SU-DHL-6 (cell line): ENCODE results near the gene IGSF8.

Source experiments
- H2AFZ ChIP-seq: fragments of 200-600 bp; sonication (generic); 2 replicates; pipeline ENCODE4 v1.6.1; 2014; ENCODE audit warnings: low read depth, mild to moderate bottlenecking, moderate library complexity, mixed read lengths, antibody characterized with exemption, low read length; ENCODE audit not compliant: severe bottlenecking
- H3F3A ChIP-seq: fragments of 200-600 bp; shearing (Covaris generic); 2 replicates; pipeline ENCODE4 v1.6.0; 2016; ENCODE audit warnings: antibody characterized with exemption, mild to moderate bottlenecking; ENCODE audit not compliant: insufficient read depth
- H3K27ac ChIP-seq: fragments of 200-600 bp; sonication (generic); 2 replicates; pipeline ENCODE4 v1.5.1; 2016; ENCODE audit warnings: low read depth, mild to moderate bottlenecking, low read length, moderate library complexity, mixed read lengths
- H3K27me3 ChIP-seq: fragments of 200-600 bp; sonication (generic), shearing (Covaris generic); 2 replicates; pipeline ENCODE4 v1.6.0; 2014; ENCODE audit warnings: mild to moderate bottlenecking, low read length
- H3K36me3 ChIP-seq: fragments of 200-600 bp; sonication (generic); 2 replicates; pipeline ENCODE4 v1.6.1; 2014; ENCODE audit warnings: mild to moderate bottlenecking, low read length, mixed read lengths
- H3K4me2 ChIP-seq: fragments of 300-600, 200-600 bp; shearing (Covaris generic), sonication (generic); 2 replicates; pipeline ENCODE4 v1.6.0; 2014; ENCODE audit warnings: low read length, low read depth, mild to moderate bottlenecking; ENCODE audit not compliant: poor library complexity, severe bottlenecking
- H3K4me3 ChIP-seq: fragments of 200-600 bp; sonication (generic); 2 replicates; pipeline ENCODE4 v1.5.1; 2014; ENCODE audit warnings: antibody characterized with exemption, low read length, mild to moderate bottlenecking, mixed read lengths; ENCODE audit not compliant: insufficient read depth, poor library complexity, severe bottlenecking
- H3K79me2 ChIP-seq: fragments of 200-600 bp; sonication (generic); 2 replicates; pipeline ENCODE4 v1.6.1; 2014; ENCODE audit warnings: mild to moderate bottlenecking, low read length, moderate library complexity; ENCODE audit not compliant: insufficient read depth
- H3K9ac ChIP-seq: fragments of 200-600 bp; sonication (generic); 2 replicates; pipeline ENCODE4 v1.7.0; 2014; ENCODE audit warnings: mild to moderate bottlenecking, low read length
- H3K9me2 ChIP-seq: fragments of 200-600 bp; sonication (generic); replicated peaks from 2 replicates; pipeline ENCODE4 v1.6.1; 2014; ENCODE audit warnings: low read length; ENCODE audit not compliant: insufficient read depth
- H3K9me3 ChIP-seq: fragments of 200-600 bp; sonication (generic); 2 replicates; pipeline ENCODE4 v1.6.1; 2014; ENCODE audit warnings: low read length, mixed read lengths; ENCODE audit not compliant: insufficient read depth
- H4K20me1 ChIP-seq: fragments of 200-600 bp; sonication (generic); 2 replicates; pipeline ENCODE4 v1.6.1; 2014; ENCODE audit warnings: low read depth, mild to moderate bottlenecking, antibody characterized with exemption, low read length, moderate library complexity, mixed read lengths
- EZH2phosphoT487 ChIP-seq: fragments of 200-600 bp; sonication (generic), shearing (Covaris generic); conservative IDR thresholded peaks from 2 replicates; pipeline ENCODE4 v1.6.1; 2018; ENCODE audit warnings: mild to moderate bottlenecking, antibody characterized with exemption, low read length, moderate library complexity, mixed read lengths
- TF ChIP-seq, protein P1 (sequence below): fragments of 200-600 bp; sonication (generic); IDR thresholded peaks from one replicate; pipeline ENCODE4 v1.5.1; 2017; ENCODE audit warnings: antibody characterized with exemption, mild to moderate bottlenecking, low read length, moderate library complexity; ENCODE audit not compliant: insufficient read depth, poor library complexity, severe bottlenecking

IGSF8 gene

GRCh38 chr1:160082926-160083325 lies 15.5 kb downstream of the IGSF8 start:
- H3K79me2 ChIP-seq: no peaks in the 10 kb centered on the region
- TF ChIP-seq EZH2phosphoT487: no peak
- TF ChIP-seq, protein P1, sequence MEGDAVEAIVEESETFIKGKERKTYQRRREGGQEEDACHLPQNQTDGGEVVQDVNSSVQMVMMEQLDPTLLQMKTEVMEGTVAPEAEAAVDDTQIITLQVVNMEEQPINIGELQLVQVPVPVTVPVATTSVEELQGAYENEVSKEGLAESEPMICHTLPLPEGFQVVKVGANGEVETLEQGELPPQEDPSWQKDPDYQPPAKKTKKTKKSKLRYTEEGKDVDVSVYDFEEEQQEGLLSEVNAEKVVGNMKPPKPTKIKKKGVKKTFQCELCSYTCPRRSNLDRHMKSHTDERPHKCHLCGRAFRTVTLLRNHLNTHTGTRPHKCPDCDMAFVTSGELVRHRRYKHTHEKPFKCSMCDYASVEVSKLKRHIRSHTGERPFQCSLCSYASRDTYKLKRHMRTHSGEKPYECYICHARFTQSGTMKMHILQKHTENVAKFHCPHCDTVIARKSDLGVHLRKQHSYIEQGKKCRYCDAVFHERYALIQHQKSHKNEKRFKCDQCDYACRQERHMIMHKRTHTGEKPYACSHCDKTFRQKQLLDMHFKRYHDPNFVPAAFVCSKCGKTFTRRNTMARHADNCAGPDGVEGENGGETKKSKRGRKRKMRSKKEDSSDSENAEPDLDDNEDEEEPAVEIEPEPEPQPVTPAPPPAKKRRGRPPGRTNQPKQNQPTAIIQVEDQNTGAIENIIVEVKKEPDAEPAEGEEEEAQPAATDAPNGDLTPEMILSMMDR: no peak
- H3K4me3 ChIP-seq: no peak overlapping the region
- H4K20me1 ChIP-seq: no peaks in the 10 kb centered on the region
- no peak overlapping the region for H3K27ac ChIP-seq
- no peak overlapping the region for H3K9ac ChIP-seq
- no peaks in the 10 kb centered on the region for H3F3A ChIP-seq
- H3K9me2 ChIP-seq: no peaks in the 10 kb centered on the region
- H3K4me2 ChIP-seq: no peak overlapping the region
- no peaks in the 10 kb centered on the region for H3K36me3 ChIP-seq
- H3K27me3 ChIP-seq: no peaks in the 10 kb centered on the region
- no peaks in the 10 kb centered on the region for H3K9me3 ChIP-seq
- no peak overlapping the region for H2AFZ ChIP-seq

DNA sequence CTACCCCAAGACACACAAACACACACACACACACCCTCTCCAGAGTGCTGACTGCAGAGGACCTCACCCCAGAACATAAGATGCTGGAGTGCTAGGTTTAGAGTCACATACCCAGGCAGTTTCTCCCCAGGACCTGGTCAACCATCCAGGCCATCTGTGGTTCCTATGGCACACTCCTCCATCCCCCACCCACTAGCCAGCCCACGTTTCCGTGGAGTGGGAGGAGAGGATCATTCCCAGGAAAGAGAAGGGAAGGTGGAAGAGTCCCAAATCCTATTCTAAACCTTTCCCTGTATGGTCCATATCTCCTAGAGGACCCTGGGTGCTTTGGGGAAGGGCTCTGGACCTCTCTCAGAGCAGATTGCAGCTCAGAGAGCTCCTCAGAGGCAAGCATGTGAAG lies 15.9 kb downstream of the IGSF8 start:
- H3K9ac ChIP-seq: no peak overlapping the region
- H2AFZ ChIP-seq: no peak overlapping the region
- H3F3A ChIP-seq: no peaks in the 10 kb centered on the region
- no peaks in the 10 kb centered on the region for H4K20me1 ChIP-seq
- H3K27ac ChIP-seq: no peak overlapping the region
- no peak overlapping the region for H3K4me3 ChIP-seq
- H3K79me2 ChIP-seq: no peaks in the 10 kb centered on the region
- H3K36me3 ChIP-seq: no peaks in the 10 kb centered on the region
- H3K9me2 ChIP-seq: no peaks in the 10 kb centered on the region
- no peak overlapping the region for H3K4me2 ChIP-seq
- no peaks in the 10 kb centered on the region for H3K9me3 ChIP-seq
- TF ChIP-seq EZH2phosphoT487: no peak
- TF ChIP-seq, protein P1: no peak
- no peaks in the 10 kb centered on the region for H3K27me3 ChIP-seq

DNA sequence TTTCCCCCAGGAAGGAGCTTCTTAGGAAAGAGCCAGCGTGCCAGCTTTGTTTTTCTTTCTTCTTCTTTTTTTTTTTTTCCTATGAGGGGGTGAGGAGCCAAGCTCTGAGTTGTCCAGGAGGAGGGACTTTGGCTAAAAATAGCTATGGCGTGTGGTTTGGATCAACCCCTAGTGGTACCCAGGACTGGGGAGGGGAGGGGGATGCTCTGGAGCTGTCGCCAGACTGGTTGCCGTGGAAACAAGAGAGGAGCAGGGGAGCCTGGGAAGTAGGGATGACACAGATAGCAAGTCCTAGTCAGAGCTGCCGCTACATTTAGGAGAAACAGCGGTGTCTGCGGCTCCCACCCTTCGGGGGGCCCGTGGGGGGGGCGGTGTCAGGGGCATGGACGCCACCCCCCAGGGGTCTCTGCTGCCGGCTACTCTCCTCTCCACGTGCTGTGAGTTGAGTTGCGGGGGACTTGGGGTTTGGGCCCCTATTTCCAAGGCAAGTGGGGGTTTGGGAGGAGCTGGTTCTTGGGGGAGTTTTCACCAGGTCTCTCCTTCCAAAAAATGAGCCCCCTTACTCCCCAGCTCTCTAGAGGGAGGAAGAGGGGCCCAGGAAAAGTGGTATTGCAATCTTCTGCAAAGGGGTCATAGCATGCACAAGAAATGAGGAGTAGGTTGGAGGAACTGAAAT lies 17.0 kb downstream of the IGSF8 start, which contains the start of gene KCNJ9:
Gene KCNJ9 (plus strand): TSS at position 278 of the 676 bp plus-strand sequence. CDS start 2,493 bp downstream, outside the sequence.
- no peaks in the 10 kb centered on the region for H3K79me2 ChIP-seq
- H3K9me3 ChIP-seq: no peaks in the 10 kb centered on the region
- H3K27ac ChIP-seq: no peak within 1 kb of the TSS
- H2AFZ ChIP-seq: no peak within 1 kb of the TSS
- H3K27me3 ChIP-seq: no peaks in the 10 kb centered on the region
- no peak within 1 kb of the TSS for H3K4me3 ChIP-seq
- no peak within 1 kb of the TSS for H3K9ac ChIP-seq
- H4K20me1 ChIP-seq: no peaks in the 10 kb centered on the region
- no peaks in the 10 kb centered on the region for H3F3A ChIP-seq
- H3K9me2 ChIP-seq: no peaks in the 10 kb centered on the region
- TF ChIP-seq, protein P1: no peak
- TF ChIP-seq EZH2phosphoT487: no peak
- H3K4me2 ChIP-seq: no peak within 1 kb of the TSS
- H3K36me3 ChIP-seq: no peaks in the 10 kb centered on the region
